Activated T-cell treated with anti-CD3 and anti-CD28 coated beads for 1 hour (primary cell): ENCODE measurements around the gene FBH1.

Experiments used
- DNase-seq: peaks from one replicate; pipeline ENCODE4 v3.0.0-alpha.2; 2020; ENCODE audit warnings: low read depth

The FBH1 gene

DNA sequence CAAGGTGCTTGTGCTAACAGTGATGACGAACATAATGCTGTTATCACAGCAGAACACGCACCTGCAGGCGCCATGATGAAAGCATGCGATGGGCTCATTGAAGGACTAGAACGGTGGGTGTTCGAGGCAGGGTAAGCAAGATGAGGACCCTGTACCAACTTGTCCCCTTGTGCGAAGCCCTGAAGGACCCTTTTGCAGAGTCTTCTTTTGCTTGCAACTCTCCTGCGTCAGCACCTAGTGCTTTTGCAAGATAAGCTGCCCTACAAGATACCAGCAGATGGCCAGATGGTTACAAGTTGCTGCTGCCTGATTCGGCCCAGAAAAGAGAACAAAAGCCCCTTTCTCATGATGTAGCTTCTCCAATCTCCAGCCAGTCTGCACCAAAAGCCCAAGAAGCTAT, 91.5 kb downstream of the FBH1 start:
- no peak for DNase-seq

DNA sequence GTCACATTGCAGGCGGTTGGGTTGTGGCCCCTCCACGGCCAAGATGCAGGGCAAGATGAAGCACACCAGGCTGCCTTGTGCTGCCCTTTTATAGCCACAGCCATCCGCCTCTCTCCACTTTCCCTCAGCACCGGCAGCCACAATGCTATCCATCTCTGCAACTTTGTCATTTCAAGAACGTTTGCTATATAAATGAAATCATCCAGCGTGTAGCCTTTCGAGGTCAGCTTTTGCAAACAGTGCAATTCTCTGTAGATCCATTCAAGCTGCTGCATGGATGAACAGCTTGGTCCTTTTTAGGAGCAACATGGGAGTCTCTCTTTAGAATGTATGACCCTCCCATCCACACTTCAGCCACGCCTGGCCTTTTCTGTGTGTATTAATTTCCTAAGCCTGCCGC, 93.7 kb downstream of the FBH1 start:
- no peak for DNase-seq

DNA sequence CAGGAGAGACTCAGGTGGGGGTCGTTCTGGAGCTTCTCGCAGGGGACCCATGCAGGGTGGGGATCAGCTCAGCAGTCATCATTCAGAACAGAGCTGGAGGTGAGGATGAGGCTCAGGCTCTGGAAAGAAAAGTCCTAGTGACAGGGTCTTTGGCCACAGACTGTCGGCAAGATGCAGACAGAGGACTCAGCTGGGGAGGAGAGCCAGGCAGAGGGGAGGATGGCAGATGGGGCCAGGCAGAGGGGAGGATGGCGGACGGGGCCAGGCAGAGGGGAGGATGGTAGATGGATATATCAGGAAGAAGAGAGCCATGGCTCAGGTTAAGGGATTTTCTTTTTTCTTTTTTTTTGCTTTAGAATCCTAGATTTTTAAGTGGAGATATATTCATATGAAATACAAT, 95.0 kb downstream of the FBH1 start:
- DNase-seq = no peak
